H1 (cell line): ENCODE results near the gene ITIH6. TPM values are rescaled to one million over a fixed set of nuclear protein-coding genes. Genes with fewer than 3 reads are reported as not detected.
"Not testable (repeated sequence)": the region's sequence is repeated elsewhere in the genome, so short reads cannot be mapped to it uniquely, and the experiment has no call there.

Experiments
- CTCF ChIA-PET: fragments of 300-600 bp; sonication (Branson Sonifier 250); formaldehyde crosslinking; loops from one replicate; lab custom pipeline; 2021; ENCODE audit not compliant: partially characterized antibody; lab: Charles Lee
- POLR2A ChIA-PET: fragments of 300-600 bp; sonication (Branson Sonifier 250); formaldehyde crosslinking; loops from one replicate; lab custom pipeline; 2021; ENCODE audit warnings: inconsistent platforms; ENCODE audit not compliant: partially characterized antibody; lab: Charles Lee
- DNase-seq, 2 experiments: peaks; one replicate each; pipeline versions ENCODE4 v3.0.0 to v3.0.0-alpha.2; 2010 to 2022; ENCODE audit warnings: low spot score in 2 of 2, low read depth in 1 of 2, mixed read lengths in 1 of 2
- FAIRE-seq: peaks from 2 replicates; lab custom pipeline; 2011; peaks lifted over from hg19 to GRCh38; lab: Jason Lieb, UNC
- H2AFZ ChIP-seq: 2 replicates; pipeline ENCODE4 v1.8.1; 2012; ENCODE audit warnings: low read length, inconsistent platforms
- H2AK5ac ChIP-seq: 2 replicates; pipeline ENCODE4 v1.6.1; 2013; ENCODE audit warnings: low read depth, low read length
- H2BK120ac ChIP-seq: replicated peaks from 2 replicates; pipeline ENCODE3; 2013; ENCODE audit warnings: low read depth, low read length, inconsistent platforms
- H2BK12ac ChIP-seq: 2 replicates; pipeline ENCODE4 v1.6.1; 2013; ENCODE audit warnings: low read depth, low read length
- H2BK15ac ChIP-seq: 2 replicates; pipeline ENCODE4 v1.6.1; 2013; ENCODE audit warnings: low read length
- H2BK20ac ChIP-seq: 2 replicates; pipeline ENCODE4 v1.6.1; 2013; ENCODE audit warnings: low read length
- H2BK5ac ChIP-seq: 2 replicates; pipeline ENCODE4 v1.6.1; 2013; ENCODE audit warnings: low read depth, low read length
- H3K14ac ChIP-seq: 2 replicates; pipeline ENCODE4 v1.6.1; 2013; ENCODE audit warnings: inconsistent platforms; ENCODE audit not compliant: insufficient read length
- H3K18ac ChIP-seq: 2 replicates; pipeline ENCODE4 v1.6.1; 2013; ENCODE audit warnings: low read length; ENCODE audit errors: extremely low read depth
- H3K23ac ChIP-seq: 2 replicates; pipeline ENCODE4 v1.6.1; 2013; ENCODE audit warnings: inconsistent platforms; ENCODE audit not compliant: insufficient read length
- H3K23me2 ChIP-seq: 2 replicates; pipeline ENCODE4 v1.6.1; 2013; ENCODE audit warnings: low read depth, low read length
- H3K27ac ChIP-seq: 2 replicates; pipeline ENCODE4 v1.6.1; 2011; ENCODE audit warnings: low read depth, low read length, inconsistent platforms
- H3K27me3 ChIP-seq, 4 experiments: replicated peaks in 1 of 4; 1 replicate in 1 of 4; 2 replicates in 3 of 4; pipeline versions ENCODE4 v1.6.1 to v1.8.1; 2011 to 2013; ENCODE audit warnings: low read length in 3 of 4, mild to moderate bottlenecking in 3 of 4, inconsistent platforms in 2 of 4, mixed read lengths in 2 of 4, moderate library complexity in 1 of 4; ENCODE audit not compliant: control insufficient read depth in 3 of 4, insufficient read depth in 3 of 4; ENCODE audit errors: extremely low read depth in 1 of 4
- H3K36me3 ChIP-seq, 4 experiments: 2 replicates each; pipeline versions ENCODE4 v1.6.1 to v1.8.1; 2011 to 2013; ENCODE audit warnings: mild to moderate bottlenecking in 4 of 4, low read length in 3 of 4, moderate library complexity in 2 of 4, control low read depth in 1 of 4, inconsistent platforms in 1 of 4; ENCODE audit not compliant: insufficient read depth in 4 of 4, control insufficient read depth in 2 of 4
- H3K4ac ChIP-seq: replicated peaks from 2 replicates; pipeline ENCODE3; 2013; ENCODE audit warnings: low read length, low read depth, mixed read lengths, inconsistent platforms; ENCODE audit not compliant: insufficient read length
- H3K4me1 ChIP-seq, 4 experiments: replicated peaks in 1 of 4; 1 replicate in 1 of 4; 2 replicates in 3 of 4; pipeline versions ENCODE4 v1.6.1 to v1.8.1; 2011 to 2013; ENCODE audit warnings: low read length in 3 of 4, inconsistent platforms in 2 of 4, mixed read lengths in 1 of 4; ENCODE audit not compliant: insufficient read depth in 4 of 4, control insufficient read depth in 3 of 4
- H3K4me2 ChIP-seq, 2 experiments: 2 replicates each; pipeline versions ENCODE4 v1.6.1 to v1.8.1; 2011 to 2013; ENCODE audit warnings: low read depth in 2 of 2, low read length in 2 of 2, control low read depth in 1 of 2, inconsistent platforms in 1 of 2, mild to moderate bottlenecking in 1 of 2; ENCODE audit not compliant: insufficient read depth in 1 of 2
- H3K4me3 ChIP-seq, 4 experiments: fragments of 200-600, 300-600 bp in 1 of 4; sonication (generic), shearing (Covaris generic), sonication (Bioruptor Twin) in 1 of 4; 2 replicates each; pipeline versions ENCODE4 v1.5.1 to v1.8.1; 2011 to 2016; ENCODE audit warnings: low read length in 4 of 4, low read depth in 3 of 4, control low read depth in 2 of 4, inconsistent platforms in 2 of 4, mild to moderate bottlenecking in 2 of 4, mixed read lengths in 1 of 4, moderate library complexity in 1 of 4; ENCODE audit not compliant: insufficient read depth in 2 of 4; ENCODE audit errors: extremely low read depth in 1 of 4
- H3K56ac ChIP-seq: replicated peaks from 2 replicates; pipeline ENCODE3; 2013; ENCODE audit warnings: low read depth, mild to moderate bottlenecking, mixed read lengths, low read length, inconsistent platforms; ENCODE audit not compliant: insufficient read length
- H3K79me1 ChIP-seq: 2 replicates; pipeline ENCODE4 v1.6.1; 2013; ENCODE audit warnings: low read depth, low read length, control low read depth
- H3K79me2 ChIP-seq, 2 experiments: 2 replicates each; pipeline versions ENCODE4 v1.6.1 to v1.8.1; 2012 to 2013; ENCODE audit warnings: low read length in 2 of 2, mild to moderate bottlenecking in 2 of 2, inconsistent platforms in 1 of 2; ENCODE audit not compliant: insufficient read depth in 2 of 2, control insufficient read depth in 1 of 2
- H3K9ac ChIP-seq, 4 experiments: replicated peaks in 1 of 4; 1 replicate in 1 of 4; 2 replicates in 3 of 4; pipeline versions ENCODE4 v1.6.1 to v1.8.1; 2011 to 2013; ENCODE audit warnings: low read depth in 3 of 4, low read length in 3 of 4, control low read depth in 2 of 4, mild to moderate bottlenecking in 2 of 4, moderate library complexity in 2 of 4, inconsistent platforms in 1 of 4; ENCODE audit errors: extremely low read depth in 1 of 4
- H3K9me3 ChIP-seq, 2 experiments: 2 replicates each; pipeline versions ENCODE4 v1.6.1 to v1.8.1; 2012 to 2013; ENCODE audit warnings: mild to moderate bottlenecking in 2 of 2, moderate library complexity in 2 of 2, control low read depth in 1 of 2, inconsistent platforms in 1 of 2, low read depth in 1 of 2, low read length in 1 of 2, mixed read lengths in 1 of 2; ENCODE audit not compliant: insufficient read depth in 2 of 2
- H4K20me1 ChIP-seq, 2 experiments: replicated peaks in 1 of 2; 2 replicates each; pipeline versions ENCODE3 to v1.8.1; 2011 to 2013; ENCODE audit warnings: inconsistent platforms in 2 of 2, low read length in 2 of 2, mild to moderate bottlenecking in 1 of 2; ENCODE audit not compliant: insufficient read depth in 2 of 2, control insufficient read depth in 1 of 2
- H4K5ac ChIP-seq: 2 replicates; pipeline ENCODE4 v1.6.1; 2013; ENCODE audit warnings: low read length, low read depth, mixed read lengths, inconsistent platforms; ENCODE audit not compliant: insufficient read length
- H4K8ac ChIP-seq: 2 replicates; pipeline ENCODE4 v1.8.0; 2013; ENCODE audit warnings: mild to moderate bottlenecking, moderate library complexity, low read length, inconsistent platforms; ENCODE audit not compliant: insufficient read depth; ENCODE audit errors: extremely low read depth
- H4K91ac ChIP-seq: replicated peaks from 2 replicates; pipeline ENCODE3; 2013; ENCODE audit warnings: low read length, mixed read lengths, inconsistent platforms; ENCODE audit not compliant: insufficient read length
- WGBS, 2 experiments: shearing (Covaris generic) in 1 of 2; methylation state at CpG; one replicate each; pipeline versions ENCODE4 v1.1.6 to v1.1.7; 2013 to 2015; ENCODE audit warnings: low lambda C conversion rate in 2 of 2, mixed read lengths in 2 of 2, inconsistent platforms in 1 of 2, low coverage in 1 of 2, missing lambda C conversion rate in 1 of 2; ENCODE audit not compliant: insufficient replicate concordance in 2 of 2, insufficient coverage in 1 of 2, insufficient read length in 1 of 2; ENCODE audit errors: extremely low coverage in 1 of 2, missing lambda C conversion rate in 1 of 2; 5-methylcytosine and 5-hydroxymethylcytosine counted together
- polyA plus RNA-seq, 7 experiments: library from polyadenylated mRNA; depleted of rRNA in 3 of 7; stranded (reverse) in 5 of 7; unstranded in 2 of 7; fragments of >200 nt in 5 of 7; fragments of 200-250 nt in 2 of 7; gene quantifications; 1 replicate in 5 of 7; 2 replicates in 1 of 7; 4 replicates in 1 of 7; pipeline versions ENCODE4 v1.2.1 to v1.2.3, GENCODE V29; 2011 to 2013; ENCODE audit warnings: missing spikeins in 2 of 7, mixed read lengths in 2 of 7
- total RNA-seq: library from RNA; stranded (reverse); fragmentation: NEBNext Ultra II Directional; extraction: Animal tissue kit (Norgen Biotek cat#: 25700); gene quantifications from 2 replicates; pipeline ENCODE4 v1.2.1, GENCODE V29; 2021

ITIH6 gene
- total and polyA plus RNA-seq, 2 of the 8 experiments (the other 6 are each of a cell fraction or from before 2014, with no cell fraction given) = 0.02 TPM; not detected in 1

- H3K18ac ChIP-seq, H4K20me1 ChIP-seq, H2BK20ac ChIP-seq, H2AK5ac ChIP-seq, H3K56ac ChIP-seq, H4K5ac ChIP-seq, H2BK120ac ChIP-seq, H3K14ac ChIP-seq, H3K4me2 ChIP-seq, H3K79me2 ChIP-seq, H3K27me3 ChIP-seq, H3K79me1 ChIP-seq, FAIRE-seq, H2BK15ac ChIP-seq, POLR2A ChIA-PET, H4K91ac ChIP-seq, H3K36me3 ChIP-seq, H2BK5ac ChIP-seq, H3K4me1 ChIP-seq, H2BK12ac ChIP-seq, H3K27ac ChIP-seq, CTCF ChIA-PET, H3K23me2 ChIP-seq, H3K4me3 ChIP-seq, H3K23ac ChIP-seq, DNase-seq, H2AFZ ChIP-seq, H4K8ac ChIP-seq, H3K4ac ChIP-seq, H3K9ac ChIP-seq: not testable (repeated sequence)
- peaks cover 6 to 16% of the 10 kb centered on the region in 2 experiments; a peak in 2 of 4 replicates for H3K9me3 ChIP-seq
- 93% methylated on average over 3 of the region's 6 CpGs; no CpG with 5 or more reads in 1 of the 2 experiments for WGBS, 2 experiments
These were observed 59.5 kb downstream of the ITIH6 start for GRCh38 chrX:54738567-54738966.

GRCh38 chrX:54736298-54736942 is 61.6 kb downstream of the ITIH6 start:
- H3K79me2 ChIP-seq, H3K36me3 ChIP-seq, H3K27ac ChIP-seq, H2BK5ac ChIP-seq, POLR2A ChIA-PET, H3K23ac ChIP-seq, H3K56ac ChIP-seq, H4K20me1 ChIP-seq, H3K4me1 ChIP-seq, CTCF ChIA-PET, H4K91ac ChIP-seq, H2BK15ac ChIP-seq, H3K14ac ChIP-seq, H4K5ac ChIP-seq, H2BK120ac ChIP-seq, H3K79me1 ChIP-seq, H3K9ac ChIP-seq, H2BK12ac ChIP-seq, DNase-seq, H3K23me2 ChIP-seq, H4K8ac ChIP-seq, H3K4me3 ChIP-seq, H2BK20ac ChIP-seq, H3K18ac ChIP-seq, FAIRE-seq, H3K4ac ChIP-seq, H3K4me2 ChIP-seq, H2AK5ac ChIP-seq, H3K27me3 ChIP-seq, H2AFZ ChIP-seq: not testable (repeated sequence)
- WGBS, 2 experiments = 100% methylated on average over 3 of the region's 36 CpGs; no CpG with 5 or more reads in 1 of the 2 experiments
- H3K9me3 ChIP-seq = peaks cover 6 to 16% of the 10 kb centered on the region in 2 experiments; a peak in 2 of 4 replicates
